PC-3 (cell line): ENCODE measurements around the gene ADGRV1. TPM values are rescaled to one million over a fixed set of nuclear protein-coding genes. Genes with fewer than 3 reads are reported as not detected.

Experiments
- ATAC-seq: fragments of 200-7000 bp; cut with Tn5 transposase; 2 replicates; pipeline ENCODE4 v1.9.1; 2020; ENCODE audit warnings: mild to moderate bottlenecking, moderate library complexity
- BruUV-seq: library from RNA; stranded (reverse); fragments of 400-500 nt; replicated peaks from 2 replicates; lab custom pipeline; 2021; lab: Mats Ljungman, UMichigan
- CTCF ChIA-PET: fragments of 300-600 bp; sonication (Branson Sonifier 250); formaldehyde crosslinking; loops from one replicate; lab custom pipeline; 2022; ENCODE audit warnings: antibody characterized with exemption; lab: Charles Lee
- POLR2A ChIA-PET: fragments of 300-600 bp; sonication (Branson Sonifier 250); formaldehyde crosslinking; loops from one replicate; lab custom pipeline; 2022; ENCODE audit warnings: antibody characterized with exemption; ENCODE audit not compliant: unreplicated experiment; lab: Charles Lee
- DNase-seq: peaks from one replicate; pipeline ENCODE4 v3.0.0-alpha.2; 2015
- H2AFZ ChIP-seq: fragments of 300-600 bp; sonication (generic); 2 replicates; pipeline ENCODE4 v1.6.0; 2016; ENCODE audit warnings: antibody characterized with exemption, low read length
- H3F3A ChIP-seq: fragments of 300-600 bp; sonication (generic); one replicate; pipeline ENCODE4 v1.6.0; 2017; ENCODE audit warnings: antibody characterized with exemption, low read length, control low read depth, mild to moderate bottlenecking; ENCODE audit not compliant: unreplicated experiment
- H3K27ac ChIP-seq: fragments of 300-600 bp; sonication (generic); 2 replicates; pipeline ENCODE4 v1.5.1; 2016; ENCODE audit warnings: mild to moderate bottlenecking, low read length
- H3K27me3 ChIP-seq: fragments of 300-600 bp; sonication (generic); 2 replicates; pipeline ENCODE4 v1.6.1; 2016; ENCODE audit warnings: low read length, mixed read lengths
- H3K36me3 ChIP-seq: fragments of 300-600 bp; sonication (generic); 2 replicates; pipeline ENCODE4 v1.6.1; 2016; ENCODE audit warnings: low read depth, mixed run types, low read length, mixed read lengths
- H3K4me1 ChIP-seq: fragments of 300-600 bp; sonication (generic); 2 replicates; pipeline ENCODE4 v1.5.1; 2016; ENCODE audit warnings: low read length; ENCODE audit not compliant: insufficient read depth
- H3K4me2 ChIP-seq: fragments of 300-600 bp; sonication (generic); 2 replicates; pipeline ENCODE4 v1.6.0; 2016; ENCODE audit warnings: low read length
- H3K4me3 ChIP-seq: fragments of 300-600 bp; sonication (generic); 2 replicates; pipeline ENCODE4 v1.5.1; 2016; ENCODE audit warnings: mild to moderate bottlenecking, low read length, mixed read lengths
- H3K79me2 ChIP-seq: fragments of 300-600 bp; sonication (generic); 2 replicates; pipeline ENCODE4 v1.6.1; 2017; ENCODE audit warnings: low read length, mixed read lengths
- H3K9ac ChIP-seq: fragments of 300-600 bp; sonication (generic); 2 replicates; pipeline ENCODE4 v1.6.0; 2016; ENCODE audit warnings: mild to moderate bottlenecking, low read length
- H3K9me2 ChIP-seq: fragments of 300-600 bp; sonication (generic); replicated peaks from 2 replicates; pipeline ENCODE4 v1.6.1; 2016; ENCODE audit warnings: mixed run types, low read length, mixed read lengths
- H3K9me3 ChIP-seq: fragments of 300-600 bp; sonication (generic); 2 replicates; pipeline ENCODE4 v1.6.1; 2016; ENCODE audit warnings: low read length, mixed read lengths
- H4K20me1 ChIP-seq: fragments of 300-600 bp; sonication (generic); 2 replicates; pipeline ENCODE4 v1.6.1; 2016; ENCODE audit warnings: low read length, mixed read lengths
- CTCF ChIP-seq: fragments of 300-600 bp; sonication (generic); conservative IDR thresholded peaks from 2 replicates; pipeline ENCODE4 v1.5.1; 2017; ENCODE audit warnings: antibody characterized with exemption, low read depth, mild to moderate bottlenecking, low read length
- EZH2 ChIP-seq: fragments of 300-600 bp; sonication (generic); IDR thresholded peaks from one replicate; pipeline ENCODE4 v1.6.1; 2017; ENCODE audit warnings: antibody characterized with exemption, mild to moderate bottlenecking, low read length; ENCODE audit not compliant: unreplicated experiment
- EZH2phosphoT487 ChIP-seq: fragments of 300-600 bp; sonication (generic); IDR thresholded peaks from 2 replicates; pipeline ENCODE4 v1.6.1; 2018; ENCODE audit warnings: mild to moderate bottlenecking, antibody characterized with exemption, low read length, borderline replicate concordance
- intact Hi-C: fragments of 100-400 bp; cut with micrococcal nuclease; formaldehyde crosslinking; loops from 2 replicates; pipeline ENCODE4 v1.9.0; 2023
- total RNA-seq: library from RNA; depleted of rRNA; stranded (reverse); fragments of >200 nt; gene quantifications from 2 replicates; pipeline ENCODE4 v1.2.3, GENCODE V29; 2014

ADGRV1 gene
- total RNA-seq, 1 experiment from 2014 or later: 22.7 TPM

GRCh38 chr5:90898326-90899013, 339.9 kb downstream of the ADGRV1 start:
- H3K27ac ChIP-seq: peak overlapping the region; percentile 69
- no peaks in the 10 kb centered on the region for H3K9me3 ChIP-seq
- peak; percentile 89 for DNase-seq
- H3K9me2 ChIP-seq: no peaks in the 10 kb centered on the region
- ChIA-PET CTCF (interaction anchor here (0.7 kb wide), 1 partner anchor 43 kb away, joined by 3 read pairs; no protein-coding TSS in a partner anchor), POLR2A (no interaction called here)
- H3K4me2 ChIP-seq: peak overlapping the region; percentile 44
- no peak overlapping the region for H3K4me3 ChIP-seq
- BruUV-seq: no TSS peak
- no peaks in the 10 kb centered on the region for H3K79me2 ChIP-seq
- H3K4me1 ChIP-seq: peaks cover 44% of the 10 kb centered on the region
- no peaks in the 10 kb centered on the region for H4K20me1 ChIP-seq
- H3K27me3 ChIP-seq: no peaks in the 10 kb centered on the region
- TF ChIP-seq CTCF: no peak
- TF ChIP-seq EZH2phosphoT487: no peak
- no peak for TF ChIP-seq EZH2
- no peaks in the 10 kb centered on the region for H3F3A ChIP-seq
- peak overlapping the region; percentile 10; the same call in 1 of the 2 replicates for H3K9ac ChIP-seq
- H2AFZ ChIP-seq: no peak overlapping the region
- H3K36me3 ChIP-seq: no peaks in the 10 kb centered on the region
- intact Hi-C loops: no loop called here
- peak; percentile 78 for ATAC-seq

- Histone ChIP-seq H3K27me3 (no peaks in the 10 kb centered on the region), H3K4me3 (no peak overlapping the region), H3K4me2 (peak overlapping the region; percentile 44; the same call in 1 of the 2 replicates), H3K9me3 (no peaks in the 10 kb centered on the region), H3K79me2 (no peaks in the 10 kb centered on the region), H3F3A (no peaks in the 10 kb centered on the region), H3K9ac (peak overlapping the region; percentile 10; the same call in 1 of the 2 replicates), H3K27ac (peak overlapping the region; percentile 69), H3K36me3 (no peaks in the 10 kb centered on the region), H2AFZ (no peak overlapping the region), H3K9me2 (no peaks in the 10 kb centered on the region), H4K20me1 (no peaks in the 10 kb centered on the region), H3K4me1 (peaks cover 37% of the 10 kb centered on the region)
- CTCF ChIA-PET: interaction anchor here (0.7 kb wide), 1 partner anchor 42 kb away, joined by 3 read pairs; no protein-coding TSS in a partner anchor
- DNase-seq (peak; percentile 71), ATAC-seq (peak; percentile 20; the same call in 1 of the 2 replicates)
- POLR2A ChIA-PET: no interaction called here
- no peak for TF ChIP-seq EZH2
- TF ChIP-seq CTCF: no peak
- no peak for TF ChIP-seq EZH2phosphoT487
- intact Hi-C loops: no loop called here
- BruUV-seq: no TSS peak
These were observed 340.5 kb downstream of the ADGRV1 start for GRCh38 chr5:90899014-90899604.
